Activated T-cell treated with anti-CD3 and anti-CD28 coated beads, Interleukin-2, amount 50 U/mL, for 1 hour (primary cell): ENCODE data around the gene SH3RF3.
"Not testable (repeated sequence)": the region's sequence is repeated elsewhere in the genome, so short reads cannot be mapped to it uniquely, and the experiment has no call there.

ENCODE experiments used
- DNase-seq: peaks from one replicate; pipeline ENCODE4 v3.0.0-alpha.2; 2020

The SH3RF3 gene

GRCh38 chr2:109160714-109161440 lies 31.9 kb downstream of the SH3RF3 start:
- no peak for DNase-seq

- DNase-seq: not testable (repeated sequence)
Measured at GRCh38 chr2:109162367-109162766, 33.4 kb downstream of the SH3RF3 start.

GRCh38 chr2:109162999-109163398 lies 34.0 kb downstream of the SH3RF3 start:
- DNase-seq: no peak

GRCh38 chr2:109164311-109164710 lies 35.3 kb downstream of the SH3RF3 start:
- DNase-seq: no peak

GRCh38 chr2:109164739-109165221 lies 35.8 kb downstream of the SH3RF3 start:
- no peak for DNase-seq

- DNase-seq: no peak
Measured at GRCh38 chr2:109166811-109167210, 37.8 kb downstream of the SH3RF3 start.

GRCh38 chr2:109168086-109168485 lies 39.1 kb downstream of the SH3RF3 start:
- no peak for DNase-seq

GRCh38 chr2:109168716-109169115 lies 39.7 kb downstream of the SH3RF3 start:
- DNase-seq: no peak

- DNase-seq: no peak
Measured at GRCh38 chr2:109170645-109171044, 41.6 kb downstream of the SH3RF3 start.

- DNase-seq: no peak
Measured at GRCh38 chr2:109171444-109172334, 42.7 kb downstream of the SH3RF3 start.

GRCh38 chr2:109172556-109173105 lies 43.6 kb downstream of the SH3RF3 start:
- no peak for DNase-seq

GRCh38 chr2:109173311-109174171 lies 44.5 kb downstream of the SH3RF3 start:
- DNase-seq: no peak

- no peak for DNase-seq
Measured at GRCh38 chr2:109174214-109174613, 45.2 kb downstream of the SH3RF3 start.

- DNase-seq: no peak
Measured at GRCh38 chr2:109174626-109175349, 45.8 kb downstream of the SH3RF3 start.

GRCh38 chr2:109175350-109175678 lies 46.3 kb downstream of the SH3RF3 start:
- no peak for DNase-seq

- DNase-seq: no peak
Measured at GRCh38 chr2:109176928-109177327, 47.9 kb downstream of the SH3RF3 start.

- DNase-seq: no peak
Measured at GRCh38 chr2:109177635-109178034, 48.6 kb downstream of the SH3RF3 start.

GRCh38 chr2:109178968-109179367 lies 50.0 kb downstream of the SH3RF3 start:
- DNase-seq: no peak

- no peak for DNase-seq
Measured at GRCh38 chr2:109180786-109181185, 51.8 kb downstream of the SH3RF3 start.

- no peak for DNase-seq
Measured at GRCh38 chr2:109182426-109182825, 53.4 kb downstream of the SH3RF3 start.

- DNase-seq: no peak
Measured at GRCh38 chr2:109183871-109184270, 54.9 kb downstream of the SH3RF3 start.

- DNase-seq: no peak
Measured at GRCh38 chr2:109184368-109184767, 55.4 kb downstream of the SH3RF3 start.
